AG04450 (cell line): ENCODE results near the gene PRPS1. TPM values are rescaled to one million over a fixed set of nuclear protein-coding genes. Genes with fewer than 3 reads are reported as not detected.

Experiments used
- CTCF ChIA-PET: fragments of 300-600, 350-600 bp; formaldehyde crosslinking; extraction: SDS; loops from one replicate; lab custom pipeline; 2022; ENCODE audit warnings: antibody characterized with exemption, inconsistent platforms; lab: Charles Lee
- POLR2A ChIA-PET: fragments of 350-600 bp; formaldehyde crosslinking; extraction: SDS; loops from one replicate; lab custom pipeline; 2021; ENCODE audit warnings: antibody characterized with exemption, inconsistent platforms; lab: Yijun Ruan, JAX
- DNase-seq: peaks from one replicate; pipeline ENCODE4 v3.0.0-alpha.2; 2011; ENCODE audit warnings: low read depth, low spot score
- H3K27ac ChIP-seq: one replicate; pipeline ENCODE4 v1.5.1; 2012; ENCODE audit warnings: low read depth, low read length, control low read depth
- H3K27me3 ChIP-seq: one replicate; pipeline ENCODE4 v1.6.0; 2012; ENCODE audit warnings: low read length; ENCODE audit not compliant: control insufficient read depth, insufficient read depth
- H3K4me3 ChIP-seq: 2 replicates; pipeline ENCODE4 v1.5.1; 2011; ENCODE audit warnings: mild to moderate bottlenecking, low read depth, low read length, control low read depth
- H3K9me3 ChIP-seq: 2 replicates; pipeline ENCODE4 v1.5.1; 2012; ENCODE audit warnings: low read length; ENCODE audit not compliant: control insufficient read depth, insufficient read depth
- CTCF ChIP-seq: IDR thresholded peaks from 2 replicates; pipeline ENCODE4 v1.5.1; 2011; ENCODE audit warnings: low read depth, low read length, control low read depth, inconsistent platforms
- polyA plus RNA-seq: library from polyadenylated mRNA; depleted of rRNA; stranded (reverse); fragments of >200 nt; gene quantifications from 2 replicates; pipeline ENCODE4 v1.2.3, GENCODE V29; 2011

The PRPS1 gene
- polyA plus RNA-seq, 1 experiment = 67.9 TPM

- no peak overlapping the region for H3K27ac ChIP-seq
- no peaks in the 10 kb centered on the region for H3K9me3 ChIP-seq
- no peaks in the 10 kb centered on the region for H3K27me3 ChIP-seq
- ChIA-PET POLR2A (no interaction called here), CTCF (interaction anchor here (1.4 to 3.5 kb wide), 4 partner anchors 13 to 103 kb away, joined by 3 to 45 read pairs (median 10); partner anchors contain the start of gene NCBP2L)
- no peak for DNase-seq
- no peak for TF ChIP-seq CTCF
- H3K4me3 ChIP-seq = no peak overlapping the region
These were observed 46.4 kb downstream of the PRPS1 start for GRCh38 chrX:107674480-107675364.

GRCh38 chrX:107675365-107675654, 47.0 kb downstream of the PRPS1 start:
- no peak overlapping the region for H3K27ac ChIP-seq
- no peaks in the 10 kb centered on the region for H3K27me3 ChIP-seq
- no peak for TF ChIP-seq CTCF
- POLR2A ChIA-PET = no interaction called here
- H3K4me3 ChIP-seq = no peak overlapping the region
- H3K9me3 ChIP-seq = no peaks in the 10 kb centered on the region
- no peak for DNase-seq
- CTCF ChIA-PET = interaction anchor here (1.4 to 3.5 kb wide), 3 partner anchors 13 to 102 kb away, joined by 3 to 16 read pairs (median 3); partner anchors contain the start of gene NCBP2L

- no peak for DNase-seq
- Histone ChIP-seq H3K4me3 (peak overlapping the region; percentile 67), H3K9me3 (no peaks in the 10 kb centered on the region), H3K27ac (no peak overlapping the region), H3K27me3 (no peaks in the 10 kb centered on the region)
- ChIA-PET CTCF (interaction anchor here (0.9 to 3.5 kb wide), 7 partner anchors 11 to 101 kb away, joined by 3 to 16 read pairs (median 4); partner anchors contain the start of genes NCBP2L and TSC22D3), POLR2A (interaction anchor here (1.0 kb wide), 1 partner anchor 40 kb away, joined by 3 read pairs; no protein-coding TSS in a partner anchor)
- no peak for TF ChIP-seq CTCF
These were observed 47.7 kb downstream of the PRPS1 start for GRCh38 chrX:107675823-107676555.

- peak; percentile 50 for DNase-seq
- Histone ChIP-seq H3K9me3 (no peaks in the 10 kb centered on the region), H3K27me3 (no peaks in the 10 kb centered on the region), H3K27ac (peak overlapping the region; percentile 21), H3K4me3 (peak overlapping the region; percentile 67)
- CTCF ChIA-PET = interaction anchor here (0.9 to 3.0 kb wide), 8 partner anchors 11 to 101 kb away, joined by 3 to 10 read pairs (median 4); partner anchors contain the start of genes NCBP2L and TSC22D3
- no peak for TF ChIP-seq CTCF
- POLR2A ChIA-PET = interaction anchor here (1.0 kb wide), 1 partner anchor 40 kb away, joined by 3 read pairs; no protein-coding TSS in a partner anchor
These were observed 48.5 kb downstream of the PRPS1 start for GRCh38 chrX:107676559-107677378.
